C4-2B (cell line): ENCODE measurements around the gene SPHK1.
"Not testable (repeated sequence)": the region's sequence is repeated elsewhere in the genome, so short reads cannot be mapped to it uniquely, and the experiment has no call there.

Experiments
- H3K27ac ChIP-seq: fragments of 450-650 bp; 2 replicates; pipeline ENCODE4 v1.5.1; 2017
- CTCF ChIP-seq: fragments of 450-650 bp; conservative IDR thresholded peaks from 2 replicates; pipeline ENCODE4 v1.5.1; 2017; ENCODE audit warnings: mild to moderate bottlenecking
- ZFX ChIP-seq: fragments of 450-650 bp; IDR thresholded peaks from 2 replicates; pipeline ENCODE4 v1.6.1; 2017

Gene SPHK1

DNA sequence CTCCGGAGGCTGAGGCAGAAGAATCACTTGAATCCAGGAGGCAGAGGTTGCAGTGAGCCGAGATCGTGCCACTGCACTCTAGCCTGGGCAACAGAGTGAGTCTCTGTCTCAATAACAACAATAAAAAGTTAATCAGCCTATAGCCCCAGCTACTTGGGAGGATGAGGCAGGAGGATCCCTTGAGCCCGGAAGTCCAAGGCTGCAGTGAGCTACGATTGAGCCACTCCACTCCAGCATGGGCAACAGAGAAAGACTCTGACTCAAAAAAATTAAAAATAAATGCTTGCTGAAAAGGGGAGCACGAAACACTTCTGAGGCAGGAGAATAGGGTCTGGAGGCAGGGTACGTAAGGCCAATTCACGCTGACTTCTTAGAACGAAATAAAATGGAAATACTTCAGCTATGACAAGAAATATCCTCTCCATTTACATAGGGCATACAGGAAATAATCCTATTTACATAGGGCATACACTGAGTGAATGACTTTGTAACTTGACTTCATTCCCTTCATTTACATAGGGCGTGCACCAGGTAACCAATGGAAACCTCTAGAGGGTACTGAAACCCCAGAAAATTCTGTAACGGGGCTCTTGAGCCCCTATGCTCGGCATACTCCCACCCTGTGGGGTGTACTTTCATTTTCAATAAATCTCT, 27.5 kb upstream of the SPHK1 start:
- H3K27ac ChIP-seq = no peak overlapping the region
- TF ChIP-seq CTCF (no peak), ZFX (no peak)

- H3K27ac ChIP-seq = no peak overlapping the region
- TF ChIP-seq CTCF = no peak
- TF ChIP-seq ZFX = no peak
Observed at GRCh38 chr17:76357597-76358158, 26.7 kb upstream of the SPHK1 start.

GRCh38 chr17:76359375-76359774, 25.0 kb upstream of the SPHK1 start:
- TF ChIP-seq ZFX = no peak
- no peak for TF ChIP-seq CTCF
- no peak overlapping the region for H3K27ac ChIP-seq

GRCh38 chr17:76359776-76360175, 24.6 kb upstream of the SPHK1 start:
- not testable (repeated sequence) for H3K27ac ChIP-seq

DNA sequence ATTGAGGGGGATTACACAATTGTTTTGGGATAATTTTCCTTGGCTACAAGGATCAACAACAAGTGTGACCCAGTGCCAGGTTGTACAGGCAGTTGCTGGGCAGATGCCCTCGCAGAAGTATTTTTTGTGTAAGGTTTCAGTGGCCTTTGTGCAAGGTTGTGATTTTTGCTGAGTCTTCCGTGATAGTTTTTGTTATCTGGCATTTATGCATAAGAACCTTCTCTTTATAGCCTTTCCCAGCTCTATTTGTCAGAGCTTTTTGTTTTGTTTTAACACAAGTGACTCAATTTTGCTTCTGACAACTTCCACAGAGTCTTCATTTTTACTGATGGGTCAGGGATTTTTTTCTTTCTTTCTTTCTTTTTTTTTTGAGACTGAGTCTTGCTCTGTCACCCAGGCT, 23.9 kb upstream of the SPHK1 start:
- TF ChIP-seq ZFX (no peak), CTCF (no peak)
- H3K27ac ChIP-seq = no peak overlapping the region

DNA sequence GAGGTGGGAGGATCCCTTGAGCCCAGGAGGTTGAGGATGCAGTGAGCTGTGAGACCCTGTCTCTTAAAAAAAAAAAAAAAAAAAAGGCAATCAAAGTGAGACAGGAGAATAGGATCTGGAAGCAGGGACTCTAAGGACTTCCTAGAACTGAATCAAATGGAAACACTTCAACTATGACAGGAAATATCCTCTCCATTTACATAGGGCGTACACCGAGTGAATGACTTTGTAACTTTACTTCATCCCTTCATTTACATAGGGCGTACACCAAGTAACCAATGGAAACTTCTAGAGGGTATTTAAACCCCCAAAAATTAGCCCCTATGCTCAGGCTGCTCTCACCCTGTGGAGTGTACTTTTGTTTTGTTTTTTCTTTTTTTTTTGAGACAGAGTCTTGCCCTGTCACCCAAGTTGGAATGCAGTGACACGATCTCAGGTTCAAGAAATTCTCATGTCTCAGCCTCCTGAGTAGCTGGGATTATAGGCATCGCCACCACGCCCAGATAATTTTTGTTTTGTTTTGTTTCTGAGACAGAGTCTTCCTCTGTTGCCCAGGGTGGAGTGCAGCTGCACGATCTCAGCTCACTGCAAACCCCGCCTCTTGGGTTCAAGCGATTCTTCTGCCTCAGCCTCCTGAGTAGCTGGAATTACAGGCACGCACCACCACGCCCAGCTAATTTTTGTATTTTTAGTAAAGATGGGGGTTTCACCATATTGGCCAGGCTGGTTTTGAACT, 21.1 kb upstream of the SPHK1 start:
- TF ChIP-seq ZFX (no peak), CTCF (no peak)
- H3K27ac ChIP-seq = no peak overlapping the region

- TF ChIP-seq ZFX (no peak), CTCF (peak; percentile 71)
- no peak overlapping the region for H3K27ac ChIP-seq
Observed at GRCh38 chr17:76365256-76365903, 19.0 kb upstream of the SPHK1 start.
